Epithelial cell of proximal tubule (primary cell): ENCODE results near the gene IRF2. TPM values are rescaled to one million over a fixed set of nuclear protein-coding genes. Genes with fewer than 3 reads are reported as not detected.

Source experiments
- DNase-seq: peaks from one replicate; pipeline ENCODE4 v3.0.0-alpha.2; 2011; ENCODE audit warnings: low read depth
- H3K4me3 ChIP-seq: 2 replicates; pipeline ENCODE4 v1.5.1; 2011; ENCODE audit warnings: low read depth, mild to moderate bottlenecking, low read length
- total RNA-seq: library from RNA; depleted of rRNA; stranded (reverse); fragments of >200 nt; gene quantifications from 2 replicates; pipeline ENCODE4 v1.2.3, GENCODE V29; 2015
- TF ChIP-seq, protein P1 (sequence below): conservative IDR thresholded peaks from 2 replicates; pipeline ENCODE4 v1.5.1; 2012; ENCODE audit warnings: low read depth, mild to moderate bottlenecking, low read length

The IRF2 gene
- total RNA-seq, 1 donor from 2014 or later: 22.5 TPM

GRCh38 chr4:184427093-184427492, 47.3 kb downstream of the IRF2 start:
- DNase-seq: no peak

DNA sequence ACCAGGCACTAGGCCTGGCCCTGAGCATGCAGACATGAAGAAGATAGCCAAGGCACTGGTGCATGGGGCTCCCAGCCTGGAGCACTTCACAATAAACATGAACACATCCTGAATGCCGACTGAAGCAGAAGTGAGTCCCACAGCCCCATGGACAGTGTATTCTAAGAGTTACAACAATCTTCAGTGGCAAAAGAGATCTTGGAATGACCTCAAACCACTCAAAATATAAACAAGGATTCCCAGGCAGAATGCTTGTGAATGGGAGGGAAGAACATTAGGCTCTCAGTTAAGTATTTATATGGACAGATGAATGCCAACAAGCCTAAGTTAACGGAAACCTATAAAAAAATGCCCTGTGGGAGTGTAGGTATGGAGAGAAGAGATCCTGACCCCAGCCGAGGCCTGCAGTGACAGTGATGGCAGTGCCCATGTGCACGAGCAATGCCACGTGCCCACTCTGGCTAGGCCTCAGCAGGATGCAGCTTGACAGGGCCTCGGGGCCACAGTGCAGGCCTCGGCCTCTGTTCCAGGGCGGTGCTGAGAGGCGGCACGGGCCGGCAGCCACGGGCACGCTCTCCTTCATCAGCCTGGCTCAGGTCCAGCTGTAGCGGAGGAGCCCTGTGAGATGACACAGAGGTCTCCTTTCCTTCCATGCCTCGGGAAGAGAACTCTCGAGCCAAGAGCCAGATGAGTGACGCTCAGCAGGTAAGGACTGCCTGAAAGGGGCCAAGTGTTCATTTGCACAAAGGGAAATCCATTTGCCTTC, 49.2 kb downstream of the IRF2 start:
- H3K4me3 ChIP-seq: no peak overlapping the region
- DNase-seq: no peak
- TF ChIP-seq, protein P1, sequence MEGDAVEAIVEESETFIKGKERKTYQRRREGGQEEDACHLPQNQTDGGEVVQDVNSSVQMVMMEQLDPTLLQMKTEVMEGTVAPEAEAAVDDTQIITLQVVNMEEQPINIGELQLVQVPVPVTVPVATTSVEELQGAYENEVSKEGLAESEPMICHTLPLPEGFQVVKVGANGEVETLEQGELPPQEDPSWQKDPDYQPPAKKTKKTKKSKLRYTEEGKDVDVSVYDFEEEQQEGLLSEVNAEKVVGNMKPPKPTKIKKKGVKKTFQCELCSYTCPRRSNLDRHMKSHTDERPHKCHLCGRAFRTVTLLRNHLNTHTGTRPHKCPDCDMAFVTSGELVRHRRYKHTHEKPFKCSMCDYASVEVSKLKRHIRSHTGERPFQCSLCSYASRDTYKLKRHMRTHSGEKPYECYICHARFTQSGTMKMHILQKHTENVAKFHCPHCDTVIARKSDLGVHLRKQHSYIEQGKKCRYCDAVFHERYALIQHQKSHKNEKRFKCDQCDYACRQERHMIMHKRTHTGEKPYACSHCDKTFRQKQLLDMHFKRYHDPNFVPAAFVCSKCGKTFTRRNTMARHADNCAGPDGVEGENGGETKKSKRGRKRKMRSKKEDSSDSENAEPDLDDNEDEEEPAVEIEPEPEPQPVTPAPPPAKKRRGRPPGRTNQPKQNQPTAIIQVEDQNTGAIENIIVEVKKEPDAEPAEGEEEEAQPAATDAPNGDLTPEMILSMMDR: no peak

More at GRCh38 chr4:184427093-184427492, 47.3 kb downstream of the IRF2 start:
- TF ChIP-seq, protein P1: no peak
- no peak overlapping the region for H3K4me3 ChIP-seq

DNA sequence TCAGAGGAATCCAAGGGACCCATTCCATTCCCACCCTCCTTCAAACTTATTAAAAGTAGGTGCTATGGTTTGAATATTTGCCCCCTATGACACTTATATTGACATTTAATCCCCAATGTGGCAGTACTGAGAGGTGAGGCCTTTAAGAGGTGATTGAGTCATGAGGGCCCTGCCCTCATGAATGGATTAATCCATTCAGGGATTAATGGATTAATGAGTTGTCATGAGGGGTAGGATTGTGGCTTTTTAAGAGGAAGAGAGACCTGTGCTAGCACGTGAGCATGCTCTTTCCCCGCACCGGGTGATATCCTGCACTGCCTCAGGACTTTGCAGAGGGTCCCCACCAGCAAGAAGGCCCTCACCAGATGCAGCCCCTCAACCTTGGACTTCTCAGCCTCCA, 50.1 kb downstream of the IRF2 start:
- DNase-seq: no peak
- TF ChIP-seq, protein P1: no peak
- H3K4me3 ChIP-seq: no peak overlapping the region

GRCh38 chr4:184423003-184423686, 51.2 kb downstream of the IRF2 start:
- no peak overlapping the region for H3K4me3 ChIP-seq
- TF ChIP-seq, protein P1: no peak
- no peak for DNase-seq

- no peak overlapping the region for H3K4me3 ChIP-seq
- TF ChIP-seq, protein P1: no peak
- DNase-seq: no peak
Measured at GRCh38 chr4:184422378-184422777, 52.0 kb downstream of the IRF2 start.

DNA sequence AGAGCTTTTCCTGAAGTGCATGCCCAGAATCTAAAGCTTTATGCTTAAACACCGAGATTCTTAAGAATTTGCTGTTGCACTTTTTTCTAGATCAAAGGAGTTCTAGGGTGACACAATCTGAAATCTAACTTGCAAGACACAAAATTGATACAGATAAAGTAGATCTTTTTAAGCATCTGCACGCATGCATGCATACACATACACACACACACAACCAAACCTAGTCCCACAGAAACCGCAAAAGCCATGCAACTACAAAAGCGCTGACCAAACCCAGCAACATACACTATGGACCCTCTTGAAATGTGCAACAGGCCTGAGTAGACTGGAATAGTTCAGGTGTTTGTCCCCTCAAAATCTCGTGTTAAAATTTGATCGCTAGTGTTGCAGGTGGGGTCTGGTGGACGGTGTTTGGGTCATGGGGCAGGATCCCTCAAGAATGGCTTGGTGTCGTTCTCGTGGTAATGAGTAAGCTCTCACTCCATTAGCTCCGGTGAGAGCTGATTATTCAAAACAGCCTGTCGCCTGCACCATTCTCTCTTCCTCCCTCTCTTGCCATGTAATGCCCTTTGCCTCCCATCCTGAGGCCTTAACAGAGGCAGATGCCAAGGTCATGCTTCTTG, 52.7 kb downstream of the IRF2 start:
- no peak overlapping the region for H3K4me3 ChIP-seq
- TF ChIP-seq, protein P1: no peak
- DNase-seq: no peak
